Esophagus muscularis mucosa (tissue), 4 donors: ENCODE data around the gene TBC1D5.

Experiments used
- EP300 ChIP-seq: sonication (generic); formaldehyde crosslinking; IDR thresholded peaks from one replicate; pipeline ENCODE4 v1.6.1; 2017; ENCODE audit warnings: antibody characterized with exemption
- POLR2AphosphoS5 ChIP-seq, 2 donors: sonication (generic); formaldehyde crosslinking; IDR thresholded peaks; one replicate each; pipeline ENCODE4 v1.6.1; 2017; ENCODE audit warnings: antibody characterized with exemption in 2 of 2
- TF ChIP-seq, protein P1 (sequence below), 3 experiments: fragments of 200-600 bp in 2 of 3; fragments of 450-650 bp in 1 of 3; sonication (generic) in 2 of 3; IDR thresholded peaks; one replicate each; pipeline ENCODE4 v1.5.1; 2017 to 2019; ENCODE audit warnings: antibody characterized with exemption in 3 of 3, mild to moderate bottlenecking in 2 of 3, moderate library complexity in 1 of 3

DNA sequence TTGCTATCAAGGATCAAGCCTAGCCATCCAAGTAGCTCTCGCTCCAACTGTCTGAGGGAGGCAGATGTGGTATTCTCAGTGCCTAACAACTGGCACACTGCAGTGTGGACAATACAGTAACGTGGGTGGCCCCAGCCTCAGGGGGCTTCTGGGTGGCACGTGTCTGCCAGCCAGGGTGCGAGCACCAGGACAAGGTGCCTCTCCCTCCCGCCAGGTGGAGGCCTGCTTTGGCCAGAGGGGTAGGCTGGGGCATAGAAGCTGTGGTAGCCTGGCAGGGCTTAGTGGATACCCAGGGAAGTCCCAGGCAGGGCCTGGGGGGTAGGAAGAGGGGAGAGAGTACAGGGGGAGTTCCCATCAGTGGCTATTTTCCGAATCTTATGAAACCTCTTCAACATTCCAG, 623.7 kb downstream of the TBC1D5 start:
- TF ChIP-seq, protein P1, sequence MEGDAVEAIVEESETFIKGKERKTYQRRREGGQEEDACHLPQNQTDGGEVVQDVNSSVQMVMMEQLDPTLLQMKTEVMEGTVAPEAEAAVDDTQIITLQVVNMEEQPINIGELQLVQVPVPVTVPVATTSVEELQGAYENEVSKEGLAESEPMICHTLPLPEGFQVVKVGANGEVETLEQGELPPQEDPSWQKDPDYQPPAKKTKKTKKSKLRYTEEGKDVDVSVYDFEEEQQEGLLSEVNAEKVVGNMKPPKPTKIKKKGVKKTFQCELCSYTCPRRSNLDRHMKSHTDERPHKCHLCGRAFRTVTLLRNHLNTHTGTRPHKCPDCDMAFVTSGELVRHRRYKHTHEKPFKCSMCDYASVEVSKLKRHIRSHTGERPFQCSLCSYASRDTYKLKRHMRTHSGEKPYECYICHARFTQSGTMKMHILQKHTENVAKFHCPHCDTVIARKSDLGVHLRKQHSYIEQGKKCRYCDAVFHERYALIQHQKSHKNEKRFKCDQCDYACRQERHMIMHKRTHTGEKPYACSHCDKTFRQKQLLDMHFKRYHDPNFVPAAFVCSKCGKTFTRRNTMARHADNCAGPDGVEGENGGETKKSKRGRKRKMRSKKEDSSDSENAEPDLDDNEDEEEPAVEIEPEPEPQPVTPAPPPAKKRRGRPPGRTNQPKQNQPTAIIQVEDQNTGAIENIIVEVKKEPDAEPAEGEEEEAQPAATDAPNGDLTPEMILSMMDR (IDR thresholded peaks at IDR 0.05): no peak
- TF ChIP-seq POLR2AphosphoS5 (IDR thresholded peaks at IDR 0.05) (no peak), EP300 (no peak)
